ENCODE results near the gene RNF208. TPM values are rescaled to one million over a fixed set of nuclear protein-coding genes. Genes with fewer than 3 reads are reported as not detected.

RNF208 gene
- total and polyA plus RNA-seq, 2 donors (not counting 3 experiments of a cell fraction or from before 2014, with no cell fraction given): 1.3 to 4.8 TPM

- no TSS peak for BruUV-seq (replicated peaks)
- Histone ChIP-seq H3K27me3 (ENCODE audit: control insufficient read depth in 2 of 2, insufficient read depth in 2 of 2, low read length in 2 of 2) (no peaks in the 10 kb centered on the region), H3K27ac (ENCODE audit: insufficient read depth, low read depth, low read length) (no peak overlapping the region), H3K36me3 (ENCODE audit: control insufficient read depth in 2 of 2, extremely low read depth in 1 of 2, insufficient read depth in 2 of 2, low read length in 2 of 2) (no peaks in the 10 kb centered on the region), H4K20me1 (replicated peaks; ENCODE audit: control insufficient read depth, extremely low read depth, insufficient read depth, low read length) (no peaks in the 10 kb centered on the region), H3K4me1 (ENCODE audit: control insufficient read depth, extremely low read depth, insufficient read depth, low read length) (no peaks in the 10 kb centered on the region), H3K9me1 (replicated peaks; ENCODE audit: control insufficient read depth, extremely low read depth, insufficient read depth, low read length) (no peaks in the 10 kb centered on the region), H3K9me3 (replicated peaks; ENCODE audit: control insufficient read depth, insufficient read depth, low read length) (no peaks in the 10 kb centered on the region), H2AFZ (ENCODE audit: low read depth, low read length) (no peak overlapping the region), H3K79me2 (ENCODE audit: control insufficient read depth, insufficient read depth, low read length) (peaks cover 4% of the 10 kb centered on the region), H3K9ac (replicated peaks; ENCODE audit: extremely low read depth, insufficient read depth, low read length) (no peak overlapping the region), H3K4me3 (replicated peaks in 1 of 3; ENCODE audit: insufficient read depth in 1 of 3, low read depth in 1 of 3, low read length in 3 of 3) (no peak overlapping the region), H3K4me2 (ENCODE audit: insufficient read depth, low read length) (no peak overlapping the region)
- TF ChIP-seq EZH2 (IDR thresholded peaks at IDR 0.05; ENCODE audit: borderline replicate concordance, low read depth, low read length, severe bottlenecking) (no peak), MAX (IDR thresholded peaks at IDR 0.05; ENCODE audit: insufficient read depth, insufficient read length) (no peak), GATA2 (IDR thresholded peaks at IDR 0.05; ENCODE audit: insufficient read depth, insufficient read length, low read depth, low read length) (no peak), JUN (IDR thresholded peaks at IDR 0.05; ENCODE audit: borderline replicate concordance, insufficient read depth, insufficient read length, low read depth) (no peak), POLR2AphosphoS5 (IDR thresholded peaks at IDR 0.05; ENCODE audit: insufficient read depth, low read depth, low read length) (no peak), MYC (IDR thresholded peaks at IDR 0.05; ENCODE audit: low read depth, low read length) (no peak)
- intact Hi-C loops (cut with micrococcal nuclease) (loop anchor here (1.0 to 5.0 kb wide), 3 partner anchors 13 to 448 kb away; partner anchors contain the start of gene RNF208), dilution Hi-C loops (cut with MboI; ENCODE audit: extremely low pct_ligation_motif_present, low sequenced_read_pairs) (no loop called here)
- FAIRE-seq: no peak
- ChIA-PET POLR2A (interaction anchor here (0.6 kb wide), 4 partner anchors 31 to 149 kb away, joined by 3 to 4 read pairs (median 3); partner anchors contain the start of gene MAN1B1), CTCF (interaction anchor here (0.6 to 2.5 kb wide), 29 partner anchors 11 to 781 kb away, joined by 3 to 63 read pairs (median 6); partner anchors contain the start of genes CYSRT1, NDOR1, NPDC1 and NRARP)
- DNase-seq (ENCODE audit: low read depth, low spot score): no peak
Measured at GRCh38 chr9:137235424-137236237, 13.6 kb upstream of the RNF208 start.

Measured in endothelial cell of umbilical vein (primary cell).